Measurements from ENCODE around the gene KRTCAP3. TPM values are rescaled to one million over a fixed set of nuclear protein-coding genes. Genes with fewer than 3 reads are reported as not detected.

The KRTCAP3 gene
- total RNA-seq, 1 experiment from 2014 or later, result 49.9 TPM

DNA sequence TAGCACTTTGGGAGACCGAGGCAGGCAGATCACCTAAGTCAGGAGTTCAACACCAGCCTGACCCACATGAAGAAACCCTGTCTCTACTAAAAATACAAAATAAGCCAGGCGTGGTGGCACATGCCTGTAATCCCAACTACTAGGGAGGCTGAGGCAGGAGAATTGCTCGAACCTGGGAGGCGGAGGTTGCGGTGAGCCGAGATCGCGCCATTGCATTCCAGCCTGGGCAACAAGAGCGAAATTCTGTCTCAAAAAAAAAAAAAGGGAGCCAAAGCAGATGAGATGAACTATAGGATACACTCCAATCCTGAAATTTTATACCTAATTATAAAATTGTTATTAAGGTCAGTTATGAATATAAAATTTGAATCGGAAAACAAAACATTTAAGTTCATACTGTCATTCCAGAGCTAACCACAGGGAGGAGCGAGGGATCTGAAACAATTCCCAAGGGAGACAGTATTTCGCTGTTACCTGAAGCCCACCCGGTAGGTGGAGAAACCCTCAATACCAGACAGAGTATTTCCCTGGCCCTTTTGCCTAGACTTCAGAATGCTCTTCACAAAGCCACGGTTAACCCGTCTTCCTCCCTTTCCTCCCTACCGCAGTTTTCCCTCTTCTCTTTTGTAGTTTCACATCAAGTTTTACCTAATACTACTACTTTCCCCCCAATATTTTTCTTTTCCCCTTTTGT is 34.2 kb upstream of the KRTCAP3 start:
- H2BK15ac ChIP-seq (ENCODE audit: low read depth, low read length), result no peak overlapping the region
- Mint-ChIP-seq H3K4me3 (peak overlapping the region; percentile 89 to 93), H3K27me3 (ENCODE audit: low read depth) (no peaks in the 10 kb centered on the region; the same call in 1 of the 2 replicates), H3K36me3 (ENCODE audit: insufficient read depth in 1 of 3, low read depth in 3 of 3) (peaks cover 7 to 33% (median 25%) of the 10 kb centered on the region in 3 experiments; a peak in 6 of 7 replicates), H3K9me3 (peaks cover 4 to 11% of the 10 kb centered on the region in 2 experiments; a peak in 2 of 5 replicates), H3K27ac (peak overlapping the region; percentile 61 to 93 (median 79); a peak in 4 of 7 replicates), H3K4me1 (peaks cover 18 to 20% of the 10 kb centered on the region in 2 experiments)
- H2BK5ac ChIP-seq (ENCODE audit: insufficient read length, low read length), result no peak overlapping the region
- H3K79me2 ChIP-seq (ENCODE audit: insufficient read depth, low read length), result peaks cover 37% of the 10 kb centered on the region; the same call in 1 of the 2 replicates
- no peak overlapping the region for H4K8ac ChIP-seq (replicated peaks; ENCODE audit: insufficient read length, low read depth, low read length)
- peak overlapping the region; percentile 74 for H3K4me2 ChIP-seq (ENCODE audit: insufficient read depth, insufficient read length, low read length)
- DNase-seq, result peak; percentile 60
- TF ChIP-seq, protein P1, sequence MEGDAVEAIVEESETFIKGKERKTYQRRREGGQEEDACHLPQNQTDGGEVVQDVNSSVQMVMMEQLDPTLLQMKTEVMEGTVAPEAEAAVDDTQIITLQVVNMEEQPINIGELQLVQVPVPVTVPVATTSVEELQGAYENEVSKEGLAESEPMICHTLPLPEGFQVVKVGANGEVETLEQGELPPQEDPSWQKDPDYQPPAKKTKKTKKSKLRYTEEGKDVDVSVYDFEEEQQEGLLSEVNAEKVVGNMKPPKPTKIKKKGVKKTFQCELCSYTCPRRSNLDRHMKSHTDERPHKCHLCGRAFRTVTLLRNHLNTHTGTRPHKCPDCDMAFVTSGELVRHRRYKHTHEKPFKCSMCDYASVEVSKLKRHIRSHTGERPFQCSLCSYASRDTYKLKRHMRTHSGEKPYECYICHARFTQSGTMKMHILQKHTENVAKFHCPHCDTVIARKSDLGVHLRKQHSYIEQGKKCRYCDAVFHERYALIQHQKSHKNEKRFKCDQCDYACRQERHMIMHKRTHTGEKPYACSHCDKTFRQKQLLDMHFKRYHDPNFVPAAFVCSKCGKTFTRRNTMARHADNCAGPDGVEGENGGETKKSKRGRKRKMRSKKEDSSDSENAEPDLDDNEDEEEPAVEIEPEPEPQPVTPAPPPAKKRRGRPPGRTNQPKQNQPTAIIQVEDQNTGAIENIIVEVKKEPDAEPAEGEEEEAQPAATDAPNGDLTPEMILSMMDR (conservative IDR thresholded peaks at IDR 0.05), result peak; percentile 75
- H3K56ac ChIP-seq (ENCODE audit: insufficient read length, low read depth, low read length), result no peak overlapping the region
- H2AK5ac ChIP-seq (ENCODE audit: insufficient read length, low read length), result no peak overlapping the region
- no peaks in the 10 kb centered on the region for H3K9me3 ChIP-seq (ENCODE audit: control insufficient read depth, low read depth, low read length)
- H3K79me1 ChIP-seq (ENCODE audit: insufficient read depth, low read depth, low read length, poor library complexity, severe bottlenecking), result peaks cover 3% of the 10 kb centered on the region
- H3K4me1 ChIP-seq (ENCODE audit: insufficient read depth, low read length), result no peaks in the 10 kb centered on the region
- H2BK20ac ChIP-seq (ENCODE audit: low read depth, low read length, poor library complexity, severe bottlenecking), result no peak overlapping the region
- H3K27me3 ChIP-seq (ENCODE audit: insufficient read depth, low read length), result no peaks in the 10 kb centered on the region
- no peak overlapping the region for H4K5ac ChIP-seq (ENCODE audit: insufficient read length, low read depth, low read length)
- H3K18ac ChIP-seq (ENCODE audit: insufficient read length, low read depth, low read length), result no peak overlapping the region
- H4K91ac ChIP-seq (ENCODE audit: insufficient read length, low read depth, low read length), result no peak overlapping the region
- no peak overlapping the region for H2BK12ac ChIP-seq (ENCODE audit: insufficient read length, low read depth, low read length)
- H3K23me2 ChIP-seq (ENCODE audit: insufficient read length, low read depth, low read length, poor library complexity, severe bottlenecking), result peaks cover 9% of the 10 kb centered on the region
- H3T11ph ChIP-seq (ENCODE audit: low read length), result no peak overlapping the region
- H3K4ac ChIP-seq (ENCODE audit: low read depth, low read length), result no peak overlapping the region
- no peak overlapping the region for H2BK120ac ChIP-seq (ENCODE audit: low read depth, low read length, poor library complexity, severe bottlenecking)
- H3K27ac ChIP-seq (ENCODE audit: insufficient read length, low read depth, low read length), result no peak overlapping the region
- peak overlapping the region; percentile 19 for H3K9ac ChIP-seq (ENCODE audit: extremely low read depth, insufficient read length, low read length)
- H4K20me1 ChIP-seq (ENCODE audit: control insufficient read depth, insufficient read depth, insufficient read length), result no peaks in the 10 kb centered on the region
- no peak overlapping the region for H2AFZ ChIP-seq (ENCODE audit: low read length)
- no peak overlapping the region for H3K14ac ChIP-seq (ENCODE audit: insufficient read depth, low read length)
- no peak overlapping the region for H3K23ac ChIP-seq (ENCODE audit: insufficient read length, low read depth, low read length)
- WGBS (ENCODE audit: extremely low coverage, insufficient read length, low lambda C conversion rate), result 100% methylated on average over 1 of the region's 16 CpGs
